Glomerular endothelial cell (primary cell): ENCODE data around the gene GSTM5. TPM values are rescaled to one million over a fixed set of nuclear protein-coding genes. Genes with fewer than 3 reads are reported as not detected.
"Not testable (repeated sequence)": the region's sequence is repeated elsewhere in the genome, so short reads cannot be mapped to it uniquely, and the experiment has no call there.

Experiments used
- DNase-seq: peaks from one replicate; pipeline ENCODE4 v3.0.0-alpha.2; 2011; ENCODE audit warnings: low read depth, low spot score; ENCODE audit errors: extremely low read depth
- total RNA-seq: library from RNA; depleted of rRNA; stranded (reverse); fragments of >200 nt; gene quantifications from 2 replicates; pipeline ENCODE4 v1.2.3, GENCODE V29; 2015

GSTM5 gene
- not detected in 2 replicates for total RNA-seq

GRCh38 chr1:109711593-109712320 is at the start of gene GSTM5:
GSTM5 (plus strand) TSS chr1:109712251; CDS start chr1:109712313, 62 bp downstream.
- DNase-seq: not testable (repeated sequence)

- no peak for DNase-seq
These were observed 47.4 kb upstream of the GSTM5 start for GRCh38 chr1:109664671-109665070.

GRCh38 chr1:109667452-109668122 is 44.5 kb upstream of the GSTM5 start, which contains the start of gene GSTM2:
GSTM2 (plus strand) TSS chr1:109668057; CDS start chr1:109668116, 59 bp downstream.
- no peak for DNase-seq

- DNase-seq: no peak
These were observed 43.8 kb upstream of the GSTM5 start for GRCh38 chr1:109668123-109668775.

- DNase-seq: no peak
These were observed 42.7 kb upstream of the GSTM5 start for GRCh38 chr1:109669246-109669948.

GRCh38 chr1:109669949-109670302 is 42.1 kb upstream of the GSTM5 start:
- not testable (repeated sequence) for DNase-seq

GRCh38 chr1:109671067-109671466 is 41.0 kb upstream of the GSTM5 start:
- DNase-seq: no peak

- not testable (repeated sequence) for DNase-seq
These were observed 38.2 kb upstream of the GSTM5 start for GRCh38 chr1:109673861-109674260.

- not testable (repeated sequence) for DNase-seq
These were observed 35.2 kb upstream of the GSTM5 start for GRCh38 chr1:109676683-109677381.

GRCh38 chr1:109677459-109677858 is 34.6 kb upstream of the GSTM5 start:
- no peak for DNase-seq

- not testable (repeated sequence) for DNase-seq
These were observed 33.4 kb upstream of the GSTM5 start for GRCh38 chr1:109678637-109679036.

GRCh38 chr1:109684777-109685176 is 27.3 kb upstream of the GSTM5 start:
- DNase-seq: not testable (repeated sequence)

- DNase-seq: not testable (repeated sequence)
These were observed 26.7 kb upstream of the GSTM5 start for GRCh38 chr1:109685399-109685798.

- DNase-seq: not testable (repeated sequence)
These were observed 26.2 kb upstream of the GSTM5 start for GRCh38 chr1:109685890-109686289.

GRCh38 chr1:109687109-109687508 is 24.9 kb upstream of the GSTM5 start:
- DNase-seq: not testable (repeated sequence)

GRCh38 chr1:109687641-109688499 is 24.2 kb upstream of the GSTM5 start, which contains the start of gene GSTM1:
GSTM1 (plus strand) TSS chr1:109687817; CDS start chr1:109687874, 57 bp downstream.
- no peak for DNase-seq

- no peak for DNase-seq
These were observed 22.1 kb upstream of the GSTM5 start for GRCh38 chr1:109689844-109690405.

GRCh38 chr1:109691759-109692158 is 20.3 kb upstream of the GSTM5 start:
- DNase-seq: no peak

GRCh38 chr1:109694400-109694799 is 17.7 kb upstream of the GSTM5 start:
- not testable (repeated sequence) for DNase-seq
